Measurements from ENCODE around the gene UBR4. TPM values are rescaled to one million over a fixed set of nuclear protein-coding genes. Genes with fewer than 3 reads are reported as not detected.

The UBR4 gene
- total and polyA plus RNA-seq, 12 donors = 60.0 to 115 (median 90.6) TPM

DNA sequence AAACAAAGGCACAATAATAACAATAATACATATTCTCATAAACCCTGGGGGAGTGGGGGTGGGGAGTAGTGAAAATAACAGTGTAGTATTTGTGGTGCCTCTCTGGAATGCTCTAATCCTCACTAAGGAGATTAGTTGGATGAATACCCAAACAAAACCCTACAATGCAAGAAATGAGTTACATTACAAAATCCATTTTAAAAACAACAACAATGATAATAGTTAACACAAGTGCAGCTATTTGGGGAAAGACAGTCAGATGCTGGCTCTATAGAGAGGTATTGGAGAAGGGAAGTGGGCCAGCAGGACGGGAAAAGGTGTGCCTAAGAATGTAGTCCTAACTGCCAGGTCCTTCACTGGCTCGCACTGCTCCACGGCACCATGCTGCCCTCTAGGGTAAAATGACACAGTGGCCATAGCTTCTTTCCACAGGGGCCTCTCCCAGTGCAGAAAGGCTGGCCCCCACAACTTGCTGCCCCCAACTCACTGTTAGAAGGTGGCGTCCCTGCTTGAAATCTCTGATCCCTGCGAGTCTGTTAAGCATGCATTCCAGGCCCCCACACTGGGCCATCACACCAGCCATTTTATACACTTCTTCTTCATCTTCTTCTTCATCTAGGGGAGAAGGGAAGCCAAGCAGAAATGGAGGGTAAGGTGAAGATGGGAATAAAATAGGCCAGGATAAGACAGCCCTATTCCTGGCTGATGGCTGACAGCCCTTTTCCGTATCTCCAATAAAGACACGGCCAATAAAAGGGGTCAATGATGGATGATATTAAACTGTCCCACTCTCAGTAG is 113.8 kb downstream of the UBR4 start:
- TF ChIP-seq, protein P1, sequence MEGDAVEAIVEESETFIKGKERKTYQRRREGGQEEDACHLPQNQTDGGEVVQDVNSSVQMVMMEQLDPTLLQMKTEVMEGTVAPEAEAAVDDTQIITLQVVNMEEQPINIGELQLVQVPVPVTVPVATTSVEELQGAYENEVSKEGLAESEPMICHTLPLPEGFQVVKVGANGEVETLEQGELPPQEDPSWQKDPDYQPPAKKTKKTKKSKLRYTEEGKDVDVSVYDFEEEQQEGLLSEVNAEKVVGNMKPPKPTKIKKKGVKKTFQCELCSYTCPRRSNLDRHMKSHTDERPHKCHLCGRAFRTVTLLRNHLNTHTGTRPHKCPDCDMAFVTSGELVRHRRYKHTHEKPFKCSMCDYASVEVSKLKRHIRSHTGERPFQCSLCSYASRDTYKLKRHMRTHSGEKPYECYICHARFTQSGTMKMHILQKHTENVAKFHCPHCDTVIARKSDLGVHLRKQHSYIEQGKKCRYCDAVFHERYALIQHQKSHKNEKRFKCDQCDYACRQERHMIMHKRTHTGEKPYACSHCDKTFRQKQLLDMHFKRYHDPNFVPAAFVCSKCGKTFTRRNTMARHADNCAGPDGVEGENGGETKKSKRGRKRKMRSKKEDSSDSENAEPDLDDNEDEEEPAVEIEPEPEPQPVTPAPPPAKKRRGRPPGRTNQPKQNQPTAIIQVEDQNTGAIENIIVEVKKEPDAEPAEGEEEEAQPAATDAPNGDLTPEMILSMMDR (IDR thresholded peaks at IDR 0.05) = peak; percentile 35 to 74 (median 62)
- WGBS, 2 donors = 59 to 64% methylated on average over 7 of the region's 7 CpGs
- intact Hi-C loops (cut with DNase I) = loop anchor here in 9 of 10 donors (1.0 to 10.0 kb wide), 7 partner anchors 81 to 212 kb away; no protein-coding TSS in a partner anchor
- peaks cover 0 to 20% (median 4%) of the 10 kb centered on the region in 9 donors for H3K4me1 ChIP-seq
- no peak overlapping the region for H3K4me3 ChIP-seq
- H3K27me3 ChIP-seq = no peaks in the 10 kb centered on the region
- H3K27ac ChIP-seq = peak overlapping the region in 1 of 10 donors; percentile 0
- ATAC-seq = peak in 7 of 8 donors; percentile 63 to 88 (median 85)
- peaks cover 12 to 100% (median 88%) of the 10 kb centered on the region in 9 donors for H3K36me3 ChIP-seq
- DNase-seq = peak; percentile 44 to 53
- H3K9me3 ChIP-seq = no peaks in the 10 kb centered on the region

DNA sequence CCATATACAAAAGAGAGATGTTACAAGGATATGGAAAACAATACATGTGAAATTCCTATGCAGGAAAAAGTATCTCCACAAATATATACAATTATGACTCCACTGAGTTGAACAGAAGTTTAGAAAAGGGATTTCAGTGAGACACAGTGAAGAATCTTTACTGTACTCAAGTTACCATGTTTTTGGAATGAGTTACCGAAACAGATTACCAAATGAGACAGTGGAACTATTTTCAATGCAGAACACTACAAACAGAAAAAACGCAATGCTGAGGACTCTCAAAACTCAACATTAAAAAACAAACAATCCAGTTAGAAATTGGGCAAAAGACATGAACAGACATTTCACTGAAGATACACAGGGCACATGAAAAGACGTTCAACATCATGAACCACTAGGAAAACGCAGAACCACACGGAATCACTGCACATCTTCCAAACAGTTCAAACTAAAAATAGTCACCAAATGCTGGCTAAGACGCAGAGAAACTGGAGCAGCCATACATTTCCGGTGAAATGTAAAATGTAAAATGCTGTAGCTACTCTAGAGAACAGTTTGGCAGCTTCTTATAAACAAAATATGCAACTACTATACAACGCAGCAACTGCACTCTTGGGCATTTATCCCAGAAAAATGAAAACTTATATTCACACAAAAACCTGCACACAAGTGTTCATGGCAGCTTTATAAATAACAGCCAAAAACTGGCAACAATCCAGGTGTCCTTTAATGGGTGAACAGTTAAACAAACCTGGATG is 118.7 kb downstream of the UBR4 start:
- TF ChIP-seq, protein P1 (IDR thresholded peaks at IDR 0.05) = no peak
- 59 to 61% methylated on average over 8 of the region's 8 CpGs for WGBS, 2 donors
- H3K4me1 ChIP-seq = peaks cover 0 to 31% (median 8%) of the 10 kb centered on the region in 9 donors
- ATAC-seq = no peak
- H3K27me3 ChIP-seq = no peaks in the 10 kb centered on the region
- H3K9me3 ChIP-seq = no peaks in the 10 kb centered on the region
- no peak for DNase-seq
- intact Hi-C loops (cut with DNase I) = loop anchor here in 5 of 10 donors (5.0 to 10.0 kb wide), 5 partner anchors 77 to 184 kb away; partner anchors contain the start of gene IFFO2 (in 1 of the 5)
- H3K27ac ChIP-seq = no peak overlapping the region
- no peak overlapping the region for H3K4me3 ChIP-seq
- peaks cover 11 to 100% (median 65%) of the 10 kb centered on the region in 9 donors for H3K36me3 ChIP-seq

DNA sequence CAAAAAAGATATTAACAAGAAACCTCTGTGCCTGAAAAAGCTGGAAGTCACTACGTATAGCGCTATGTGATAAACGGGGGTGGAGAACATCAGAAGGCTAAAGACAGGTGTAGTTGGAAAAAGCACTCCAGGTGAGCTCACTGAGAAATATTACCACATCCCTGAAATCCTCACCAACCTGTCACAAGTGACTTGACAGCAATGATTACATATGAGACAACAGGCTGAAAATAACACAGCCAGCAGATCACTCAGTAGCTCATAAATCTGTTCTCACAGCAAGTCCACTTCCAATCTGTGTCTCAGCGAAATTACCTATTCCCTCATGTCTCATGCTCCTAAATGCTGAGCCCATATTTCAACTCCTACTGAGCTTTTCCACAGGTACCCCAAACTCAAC is 120.5 kb downstream of the UBR4 start:
- no peaks in the 10 kb centered on the region for H3K27me3 ChIP-seq
- no peak overlapping the region for H3K4me3 ChIP-seq
- intact Hi-C loops (cut with DNase I) = loop anchor here in 3 of 10 donors (5.0 to 10.0 kb wide), 2 partner anchors 182 to 205 kb away; no protein-coding TSS in a partner anchor
- H3K4me1 ChIP-seq = peaks cover 0 to 25% (median 6%) of the 10 kb centered on the region in 9 donors
- DNase-seq (no peak), ATAC-seq (no peak)
- TF ChIP-seq, protein P1 (IDR thresholded peaks at IDR 0.05) = no peak
- H3K27ac ChIP-seq = no peak overlapping the region
- peaks cover 7 to 100% (median 63%) of the 10 kb centered on the region in 9 donors for H3K36me3 ChIP-seq
- no peaks in the 10 kb centered on the region for H3K9me3 ChIP-seq
- 91 to 94% methylated on average over 4 of the region's 4 CpGs for WGBS, 2 donors

Data from heart right ventricle (tissue), 16 donors.